Liver (tissue), 9 donors: Measurements from ENCODE around the gene JPH3. TPM values are rescaled to one million over a fixed set of nuclear protein-coding genes. Genes with fewer than 3 reads are reported as not detected.

Experiments used
- DNase-seq: peaks from one replicate; pipeline ENCODE4 v3.0.0-alpha.2; 2017; ENCODE audit warnings: low spot score
- H3K27ac ChIP-seq, 2 donors: one replicate each; pipeline ENCODE4 v1.7.0; 2013; ENCODE audit warnings: inconsistent platforms in 2 of 2, low read length in 2 of 2, control low read depth in 1 of 2, low read depth in 1 of 2, mild to moderate bottlenecking in 1 of 2
- H3K27me3 ChIP-seq, 4 donors: one replicate each; pipeline versions ENCODE4 v1.6.1 to v1.7.0; 2013; ENCODE audit warnings: low read length in 3 of 4, inconsistent platforms in 1 of 4, mild to moderate bottlenecking in 1 of 4, moderate library complexity in 1 of 4; ENCODE audit not compliant: control insufficient read depth in 4 of 4, insufficient read depth in 4 of 4
- H3K36me3 ChIP-seq, 4 donors: one replicate each; pipeline versions ENCODE4 v1.6.1 to v1.7.0; 2013; ENCODE audit warnings: low read length in 3 of 4, mild to moderate bottlenecking in 3 of 4, low read depth in 1 of 4, moderate library complexity in 1 of 4; ENCODE audit not compliant: control insufficient read depth in 4 of 4, insufficient read depth in 3 of 4
- H3K4me1 ChIP-seq, 4 donors: one replicate each; pipeline versions ENCODE4 v1.6.1 to v1.7.0; 2013; ENCODE audit warnings: low read length in 3 of 4, mild to moderate bottlenecking in 3 of 4, moderate library complexity in 1 of 4; ENCODE audit not compliant: control insufficient read depth in 4 of 4, insufficient read depth in 4 of 4
- H3K4me3 ChIP-seq, 3 donors: one replicate each; pipeline versions ENCODE4 v1.6.1 to v1.7.0; 2013; ENCODE audit warnings: low read length in 3 of 3, control low read depth in 1 of 3, low read depth in 1 of 3, mild to moderate bottlenecking in 1 of 3
- H3K9ac ChIP-seq, 2 donors: one replicate each; pipeline ENCODE4 v1.7.0; 2013; ENCODE audit warnings: low read length in 2 of 2, mild to moderate bottlenecking in 2 of 2, moderate library complexity in 2 of 2, control low read depth in 1 of 2, low read depth in 1 of 2
- H3K9me3 ChIP-seq, 4 donors: one replicate each; pipeline versions ENCODE4 v1.6.1 to v1.7.0; 2013; ENCODE audit warnings: low read length in 3 of 4; ENCODE audit not compliant: control insufficient read depth in 4 of 4
- ATF3 ChIP-seq: IDR thresholded peaks from 2 replicates; pipeline ENCODE4 v1.6.1; 2016; ENCODE audit warnings: antibody characterized with exemption
- CTCF ChIP-seq: fragments of 150-350 bp; IDR thresholded peaks from 2 replicates; pipeline ENCODE4 v1.5.1; 2017; ENCODE audit warnings: improper control_type of control experiment, low read depth, low read length; ENCODE audit not compliant: missing input control
- EGR1 ChIP-seq, 2 donors: IDR thresholded peaks; 2 replicates each; pipeline ENCODE4 v1.6.1; 2016 to 2018; ENCODE audit warnings: antibody characterized with exemption in 2 of 2, low read depth in 2 of 2
- FOXA1 ChIP-seq: IDR thresholded peaks from 2 replicates; pipeline ENCODE4 v1.6.1; 2016; ENCODE audit warnings: antibody characterized with exemption
- FOXA2 ChIP-seq: IDR thresholded peaks from 2 replicates; pipeline ENCODE4 v1.6.1; 2016; ENCODE audit warnings: antibody characterized with exemption
- GABPA ChIP-seq, 2 donors: IDR thresholded peaks in 1 of 2; conservative IDR thresholded peaks in 1 of 2; 2 replicates each; pipeline ENCODE4 v1.6.1; 2016; ENCODE audit warnings: antibody characterized with exemption in 2 of 2, mild to moderate bottlenecking in 1 of 2, moderate library complexity in 1 of 2
- HNF4A ChIP-seq, 2 donors: conservative IDR thresholded peaks; 2 replicates each; pipeline ENCODE4 v1.6.1; 2016; ENCODE audit warnings: antibody characterized with exemption in 2 of 2, mild to moderate bottlenecking in 2 of 2
- HNF4G ChIP-seq: IDR thresholded peaks from 2 replicates; pipeline ENCODE4 v1.6.1; 2016; ENCODE audit warnings: antibody characterized with exemption
- JUND ChIP-seq, 2 donors: IDR thresholded peaks; 2 replicates each; pipeline ENCODE4 v1.6.1; 2016; ENCODE audit warnings: antibody characterized with exemption in 2 of 2
- NR2F2 ChIP-seq: IDR thresholded peaks from 2 replicates; pipeline ENCODE4 v1.6.1; 2016; ENCODE audit warnings: antibody characterized with exemption
- RAD21 ChIP-seq, 2 donors: IDR thresholded peaks; 2 replicates each; pipeline ENCODE4 v1.6.1; 2016; ENCODE audit warnings: antibody characterized with exemption in 2 of 2, mild to moderate bottlenecking in 2 of 2
- RXRA ChIP-seq, 2 donors: IDR thresholded peaks; 2 replicates each; pipeline ENCODE4 v1.6.1; 2017 to 2018; ENCODE audit warnings: antibody characterized with exemption in 2 of 2, mild to moderate bottlenecking in 1 of 2
- SP1 ChIP-seq: IDR thresholded peaks from 2 replicates; pipeline ENCODE4 v1.6.1; 2018; ENCODE audit warnings: antibody characterized with exemption, mild to moderate bottlenecking
- TAF1 ChIP-seq: conservative IDR thresholded peaks from 2 replicates; pipeline ENCODE4 v1.6.1; 2016; ENCODE audit warnings: antibody characterized with exemption, mild to moderate bottlenecking
- YY1 ChIP-seq: IDR thresholded peaks from 2 replicates; pipeline ENCODE4 v1.6.1; 2016; ENCODE audit warnings: antibody characterized with exemption, mild to moderate bottlenecking
- ZBTB33 ChIP-seq: IDR thresholded peaks from 2 replicates; pipeline ENCODE4 v1.6.1; 2016; ENCODE audit warnings: antibody characterized with exemption
- WGBS: extraction: QIAGEN DNeasy Blood & Tissue Kit; methylation state at CpG from one replicate; pipeline ENCODE4 v1.1.7; 2013; 5-methylcytosine and 5-hydroxymethylcytosine counted together
- polyA plus RNA-seq, 2 donors: library from polyadenylated mRNA; stranded (reverse) in 1 of 2; unstranded in 1 of 2; fragments of 200-250 nt in 1 of 2; fragments of >200 nt in 1 of 2; fragmentation: Nextera tagmentation in 1 of 2; extraction: Ambion mirVana in 1 of 2; gene quantifications; one replicate each; pipeline versions ENCODE4 v1.2.1 to v1.2.3, GENCODE V29; 2013 to 2015
- total RNA-seq, 2 donors: library from RNA; depleted of rRNA; stranded (reverse); fragments of >200 nt; gene quantifications; one replicate each; pipeline ENCODE4 v1.2.3, GENCODE V29; 2014
- TF ChIP-seq, protein P1 (sequence below): IDR thresholded peaks from 2 replicates; pipeline ENCODE4 v1.6.1; 2016; ENCODE audit warnings: antibody characterized with exemption
- TF ChIP-seq, protein P2 (sequence below): IDR thresholded peaks from 2 replicates; pipeline ENCODE4 v1.6.1; 2016; ENCODE audit warnings: antibody characterized with exemption, mild to moderate bottlenecking
- donor health status: healthy.
- donor health status: healthy.
- donor health status: healthy.
- donor health status: healthy.
- donor health status: healthy.

The JPH3 gene
- total and polyA plus RNA-seq, 4 donors, result under 0.01 to 0.09 (median 0.04) TPM

GRCh38 chr16:87705771-87706277 is 103.5 kb downstream of the JPH3 start:
- no peak overlapping the region for H3K9ac ChIP-seq
- peaks cover 0 to 5% (median 2%) of the 10 kb centered on the region in 4 donors for H3K4me1 ChIP-seq
- WGBS, result 80% methylated on average over 31 of the region's 31 CpGs
- peaks cover 3 to 47% (median 22%) of the 10 kb centered on the region in 4 donors for H3K36me3 ChIP-seq
- TF ChIP-seq RAD21 (IDR thresholded peaks at IDR 0.05), result no peak
- TF ChIP-seq ATF3, result no peak
- TF ChIP-seq HNF4A (conservative IDR thresholded peaks at IDR 0.05), result no peak
- TF ChIP-seq YY1, result no peak
- no peak for TF ChIP-seq FOXA2
- no peak for TF ChIP-seq EGR1 (IDR thresholded peaks at IDR 0.05; ENCODE audit: low read depth in 2 of 2)
- TF ChIP-seq ZBTB33, result no peak
- TF ChIP-seq NR2F2, result no peak
- TF ChIP-seq FOXA1, result no peak
- TF ChIP-seq, protein P1, sequence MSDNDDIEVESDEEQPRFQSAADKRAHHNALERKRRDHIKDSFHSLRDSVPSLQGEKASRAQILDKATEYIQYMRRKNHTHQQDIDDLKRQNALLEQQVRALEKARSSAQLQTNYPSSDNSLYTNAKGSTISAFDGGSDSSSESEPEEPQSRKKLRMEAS, result no peak
- TF ChIP-seq TAF1, result no peak
- no peak for TF ChIP-seq JUND (IDR thresholded peaks at IDR 0.05)
- no peak for TF ChIP-seq CTCF
- no peak for TF ChIP-seq RXRA (IDR thresholded peaks at IDR 0.05)
- TF ChIP-seq HNF4G, result no peak
- TF ChIP-seq, protein P2, sequence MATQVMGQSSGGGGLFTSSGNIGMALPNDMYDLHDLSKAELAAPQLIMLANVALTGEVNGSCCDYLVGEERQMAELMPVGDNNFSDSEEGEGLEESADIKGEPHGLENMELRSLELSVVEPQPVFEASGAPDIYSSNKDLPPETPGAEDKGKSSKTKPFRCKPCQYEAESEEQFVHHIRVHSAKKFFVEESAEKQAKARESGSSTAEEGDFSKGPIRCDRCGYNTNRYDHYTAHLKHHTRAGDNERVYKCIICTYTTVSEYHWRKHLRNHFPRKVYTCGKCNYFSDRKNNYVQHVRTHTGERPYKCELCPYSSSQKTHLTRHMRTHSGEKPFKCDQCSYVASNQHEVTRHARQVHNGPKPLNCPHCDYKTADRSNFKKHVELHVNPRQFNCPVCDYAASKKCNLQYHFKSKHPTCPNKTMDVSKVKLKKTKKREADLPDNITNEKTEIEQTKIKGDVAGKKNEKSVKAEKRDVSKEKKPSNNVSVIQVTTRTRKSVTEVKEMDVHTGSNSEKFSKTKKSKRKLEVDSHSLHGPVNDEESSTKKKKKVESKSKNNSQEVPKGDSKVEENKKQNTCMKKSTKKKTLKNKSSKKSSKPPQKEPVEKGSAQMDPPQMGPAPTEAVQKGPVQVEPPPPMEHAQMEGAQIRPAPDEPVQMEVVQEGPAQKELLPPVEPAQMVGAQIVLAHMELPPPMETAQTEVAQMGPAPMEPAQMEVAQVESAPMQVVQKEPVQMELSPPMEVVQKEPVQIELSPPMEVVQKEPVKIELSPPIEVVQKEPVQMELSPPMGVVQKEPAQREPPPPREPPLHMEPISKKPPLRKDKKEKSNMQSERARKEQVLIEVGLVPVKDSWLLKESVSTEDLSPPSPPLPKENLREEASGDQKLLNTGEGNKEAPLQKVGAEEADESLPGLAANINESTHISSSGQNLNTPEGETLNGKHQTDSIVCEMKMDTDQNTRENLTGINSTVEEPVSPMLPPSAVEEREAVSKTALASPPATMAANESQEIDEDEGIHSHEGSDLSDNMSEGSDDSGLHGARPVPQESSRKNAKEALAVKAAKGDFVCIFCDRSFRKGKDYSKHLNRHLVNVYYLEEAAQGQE, result no peak
- TF ChIP-seq GABPA (IDR thresholded peaks at IDR 0.05 in 1 of 2, conservative IDR thresholded peaks at IDR 0.05 in 1 of 2), result no peak
- TF ChIP-seq SP1, result no peak
- no peak overlapping the region for H3K27ac ChIP-seq
- DNase-seq, result peak; percentile 58
- H3K9me3 ChIP-seq, result no peaks in the 10 kb centered on the region
- no peak overlapping the region for H3K4me3 ChIP-seq
- H3K27me3 ChIP-seq, result no peaks in the 10 kb centered on the region
